ENCODE data around the gene MEX3D.

The MEX3D gene

GRCh38 chr19:1508507-1508856 lies 59.6 kb downstream of the MEX3D start:
- no peak for TF ChIP-seq CTCF (IDR thresholded peaks at IDR 0.05; ENCODE audit: extremely low read depth, missing control alignments)
- DNase-seq (ENCODE audit: low spot score): no peak

- no peak for TF ChIP-seq CTCF (IDR thresholded peaks at IDR 0.05; ENCODE audit: extremely low read depth, missing control alignments)
- DNase-seq (ENCODE audit: low spot score): peak; percentile 98
Measured at GRCh38 chr19:1507763-1508506, 60.2 kb downstream of the MEX3D start.

DNA sequence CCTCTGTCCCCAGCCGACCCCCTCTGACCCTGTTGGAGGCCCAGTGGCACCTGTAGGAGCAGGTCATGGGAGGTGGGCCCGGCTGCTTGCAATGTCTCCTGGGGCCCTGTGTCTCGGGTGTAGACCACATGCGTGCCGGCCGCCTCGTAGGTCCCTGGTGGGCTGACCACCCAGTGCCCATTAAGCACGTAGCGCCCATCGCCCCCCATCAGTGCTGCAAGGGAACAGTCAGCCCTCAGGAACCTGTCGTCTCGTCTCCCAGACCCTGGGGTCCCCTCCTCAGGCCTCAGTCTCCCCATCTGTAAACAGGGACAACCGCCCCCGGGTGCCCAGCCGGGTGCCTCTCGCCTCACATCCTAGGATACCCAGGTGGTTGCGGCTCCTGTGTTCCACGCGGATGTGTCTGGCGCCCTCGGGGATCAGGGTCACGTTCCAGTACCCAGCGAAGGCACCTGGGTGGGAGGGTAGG lies 60.9 kb downstream of the MEX3D start:
- DNase-seq (ENCODE audit: low spot score): no peak
- TF ChIP-seq CTCF (IDR thresholded peaks at IDR 0.05; ENCODE audit: extremely low read depth, missing control alignments): no peak

GRCh38 chr19:1505991-1506881 lies 61.9 kb downstream of the MEX3D start:
- DNase-seq (ENCODE audit: low spot score): no peak
- TF ChIP-seq CTCF (IDR thresholded peaks at IDR 0.05; ENCODE audit: extremely low read depth, missing control alignments): no peak

GRCh38 chr19:1505012-1505411 lies 63.1 kb downstream of the MEX3D start:
- no peak for TF ChIP-seq CTCF (IDR thresholded peaks at IDR 0.05; ENCODE audit: extremely low read depth, missing control alignments)
- DNase-seq (ENCODE audit: low spot score): no peak

Measured in GM20000 (cell line).